DOHH2 (cell line): ENCODE measurements around the gene CROCC.

ENCODE experiments used
- H3F3A ChIP-seq: fragments of 200-600 bp; sonication (generic), shearing (Covaris generic); 2 replicates; pipeline ENCODE4 v1.6.0; 2016; ENCODE audit warnings: antibody characterized with exemption, mild to moderate bottlenecking; ENCODE audit not compliant: control insufficient read depth, insufficient read depth
- H3K27ac ChIP-seq: fragments of 200-600 bp; sonication (generic); 2 replicates; pipeline ENCODE4 v1.5.1; 2014; ENCODE audit warnings: low read depth, mild to moderate bottlenecking, low read length, moderate library complexity
- H3K27me3 ChIP-seq: fragments of 200-600 bp; sonication (generic); 2 replicates; pipeline ENCODE4 v1.6.1; 2014; ENCODE audit warnings: mild to moderate bottlenecking, low read length, mixed read lengths; ENCODE audit not compliant: control insufficient read depth
- H3K36me3 ChIP-seq: fragments of 200-600 bp; sonication (generic); 2 replicates; pipeline ENCODE4 v1.6.1; 2014; ENCODE audit warnings: mild to moderate bottlenecking, low read length, moderate library complexity, mixed read lengths; ENCODE audit not compliant: control insufficient read depth
- H3K4me1 ChIP-seq: fragments of 200-600 bp; sonication (generic); 2 replicates; pipeline ENCODE4 v1.6.1; 2014; ENCODE audit warnings: mild to moderate bottlenecking, low read length, mixed read lengths; ENCODE audit not compliant: control insufficient read depth
- H3K4me2 ChIP-seq: fragments of 200-600 bp; sonication (generic); 2 replicates; pipeline ENCODE4 v1.6.0; 2014; ENCODE audit warnings: mild to moderate bottlenecking, low read length, moderate library complexity
- H3K4me3 ChIP-seq: fragments of 200-600 bp; sonication (generic); 2 replicates; pipeline ENCODE4 v1.5.1; 2014; ENCODE audit warnings: mild to moderate bottlenecking, low read length, mixed read lengths
- H3K79me2 ChIP-seq: fragments of 200-600 bp; sonication (generic); 2 replicates; pipeline ENCODE4 v1.6.1; 2014; ENCODE audit warnings: mild to moderate bottlenecking, low read length, mixed read lengths; ENCODE audit not compliant: control insufficient read depth
- H3K9me2 ChIP-seq: fragments of 200-600 bp; sonication (generic); replicated peaks from 2 replicates; pipeline ENCODE4 v1.6.1; 2014; ENCODE audit warnings: mild to moderate bottlenecking, low read length, mixed read lengths; ENCODE audit not compliant: control insufficient read depth
- H3K9me3 ChIP-seq: fragments of 200-600 bp; sonication (generic); 2 replicates; pipeline ENCODE4 v1.6.1; 2014; ENCODE audit warnings: antibody characterized with exemption, low read length, mixed read lengths; ENCODE audit not compliant: control insufficient read depth, insufficient read depth
- H4K20me1 ChIP-seq: fragments of 200-600 bp; sonication (generic); 2 replicates; pipeline ENCODE4 v1.6.0; 2014; ENCODE audit warnings: low read depth, mild to moderate bottlenecking, antibody characterized with exemption, low read length, moderate library complexity; ENCODE audit not compliant: control insufficient read depth, insufficient read depth
- EZH2phosphoT487 ChIP-seq: fragments of 200-600 bp; sonication (generic); IDR thresholded peaks from 2 replicates; pipeline ENCODE4 v1.6.1; 2017; ENCODE audit warnings: borderline replicate concordance, mild to moderate bottlenecking, antibody characterized with exemption, low read length, moderate library complexity, mixed read lengths
- TF ChIP-seq, protein P1 (sequence below): fragments of 200-600 bp; sonication (generic); IDR thresholded peaks from one replicate; pipeline ENCODE4 v1.5.1; 2014; ENCODE audit warnings: antibody characterized with exemption, mild to moderate bottlenecking, low read depth, low read length; ENCODE audit not compliant: poor library complexity, severe bottlenecking

The CROCC gene

DNA sequence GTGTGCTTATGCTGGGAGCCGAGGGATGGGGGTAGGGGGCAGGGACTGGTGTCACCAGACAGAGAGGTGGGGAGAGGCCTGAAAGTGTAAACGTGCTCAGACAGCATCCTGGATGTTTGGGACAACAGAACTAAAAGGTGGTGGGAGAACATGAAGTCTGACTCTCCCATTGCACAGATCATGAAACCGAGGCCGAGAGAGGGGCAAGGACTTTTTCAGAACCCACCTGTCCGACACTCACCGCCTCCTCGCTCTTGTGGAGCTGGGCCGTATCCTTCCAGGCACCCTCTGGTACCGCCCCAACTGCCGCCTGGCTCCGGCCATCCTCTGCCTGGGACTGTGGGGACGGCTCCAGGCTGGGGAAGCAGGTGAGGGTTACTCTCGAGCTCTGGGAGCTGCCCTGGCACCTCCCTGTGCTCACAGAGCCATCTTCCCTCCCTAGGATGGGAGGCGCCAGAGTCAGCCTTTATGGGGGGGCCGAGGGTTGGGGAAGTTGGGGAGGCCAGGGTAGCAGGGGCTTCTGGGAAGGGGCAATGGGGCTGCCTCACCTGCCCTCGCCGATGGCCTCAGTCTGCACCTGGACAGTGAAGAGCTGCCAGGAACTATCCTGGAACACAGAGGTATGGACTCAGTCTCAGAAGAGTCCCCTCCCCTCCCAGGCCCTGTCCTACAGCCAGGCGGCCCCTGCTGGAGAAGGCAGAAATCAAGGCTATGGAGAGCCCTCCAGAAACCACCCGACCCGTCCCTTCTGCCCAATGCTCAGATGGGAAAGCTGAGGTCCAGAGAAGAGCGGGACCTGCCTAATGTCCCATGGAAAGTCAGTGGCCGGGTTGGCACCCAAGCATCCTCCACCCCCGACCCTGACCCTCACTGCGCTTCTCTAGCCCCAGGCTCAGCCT, 83.0 kb downstream of the CROCC start:
- Histone ChIP-seq H3K79me2 (no peaks in the 10 kb centered on the region), H3F3A (no peaks in the 10 kb centered on the region), H3K27ac (no peak overlapping the region), H3K4me2 (no peak overlapping the region), H4K20me1 (no peaks in the 10 kb centered on the region), H3K9me2 (no peaks in the 10 kb centered on the region), H3K27me3 (no peaks in the 10 kb centered on the region), H3K9me3 (no peaks in the 10 kb centered on the region), H3K4me3 (no peak overlapping the region), H3K36me3 (peaks cover 6% of the 10 kb centered on the region; the same call in 1 of the 2 replicates), H3K4me1 (peaks cover 4% of the 10 kb centered on the region)
- TF ChIP-seq EZH2phosphoT487, result no peak
- TF ChIP-seq, protein P1, sequence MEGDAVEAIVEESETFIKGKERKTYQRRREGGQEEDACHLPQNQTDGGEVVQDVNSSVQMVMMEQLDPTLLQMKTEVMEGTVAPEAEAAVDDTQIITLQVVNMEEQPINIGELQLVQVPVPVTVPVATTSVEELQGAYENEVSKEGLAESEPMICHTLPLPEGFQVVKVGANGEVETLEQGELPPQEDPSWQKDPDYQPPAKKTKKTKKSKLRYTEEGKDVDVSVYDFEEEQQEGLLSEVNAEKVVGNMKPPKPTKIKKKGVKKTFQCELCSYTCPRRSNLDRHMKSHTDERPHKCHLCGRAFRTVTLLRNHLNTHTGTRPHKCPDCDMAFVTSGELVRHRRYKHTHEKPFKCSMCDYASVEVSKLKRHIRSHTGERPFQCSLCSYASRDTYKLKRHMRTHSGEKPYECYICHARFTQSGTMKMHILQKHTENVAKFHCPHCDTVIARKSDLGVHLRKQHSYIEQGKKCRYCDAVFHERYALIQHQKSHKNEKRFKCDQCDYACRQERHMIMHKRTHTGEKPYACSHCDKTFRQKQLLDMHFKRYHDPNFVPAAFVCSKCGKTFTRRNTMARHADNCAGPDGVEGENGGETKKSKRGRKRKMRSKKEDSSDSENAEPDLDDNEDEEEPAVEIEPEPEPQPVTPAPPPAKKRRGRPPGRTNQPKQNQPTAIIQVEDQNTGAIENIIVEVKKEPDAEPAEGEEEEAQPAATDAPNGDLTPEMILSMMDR, result no peak

DNA sequence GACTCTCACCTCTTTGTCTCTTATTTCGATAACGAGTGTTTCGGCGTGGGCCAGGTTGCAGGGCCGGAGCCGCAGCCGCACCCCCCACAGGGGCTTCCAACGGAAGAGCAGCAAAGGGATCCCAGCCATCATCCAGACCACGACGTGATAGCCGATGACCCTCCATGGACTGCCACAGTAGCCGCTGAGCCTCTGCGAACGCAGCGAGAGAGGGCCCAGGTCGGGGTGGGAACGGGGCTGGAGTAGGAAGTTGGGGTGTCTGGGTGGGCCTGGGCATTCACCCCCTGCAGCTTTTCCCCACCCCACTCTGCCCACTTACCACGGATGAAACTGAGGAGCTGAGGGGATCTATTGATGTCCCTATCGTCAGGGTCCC, 83.6 kb downstream of the CROCC start:
- H4K20me1 ChIP-seq, result no peaks in the 10 kb centered on the region
- H3K9me2 ChIP-seq, result no peaks in the 10 kb centered on the region
- H3K36me3 ChIP-seq, result peaks cover 6% of the 10 kb centered on the region; the same call in 1 of the 2 replicates
- no peak overlapping the region for H3K4me2 ChIP-seq
- H3K27ac ChIP-seq, result no peak overlapping the region
- H3K79me2 ChIP-seq, result no peaks in the 10 kb centered on the region
- H3F3A ChIP-seq, result no peaks in the 10 kb centered on the region
- TF ChIP-seq, protein P1, result no peak
- no peak for TF ChIP-seq EZH2phosphoT487
- H3K27me3 ChIP-seq, result no peaks in the 10 kb centered on the region
- H3K4me1 ChIP-seq, result peaks cover 11% of the 10 kb centered on the region
- H3K9me3 ChIP-seq, result no peaks in the 10 kb centered on the region
- H3K4me3 ChIP-seq, result no peak overlapping the region

DNA sequence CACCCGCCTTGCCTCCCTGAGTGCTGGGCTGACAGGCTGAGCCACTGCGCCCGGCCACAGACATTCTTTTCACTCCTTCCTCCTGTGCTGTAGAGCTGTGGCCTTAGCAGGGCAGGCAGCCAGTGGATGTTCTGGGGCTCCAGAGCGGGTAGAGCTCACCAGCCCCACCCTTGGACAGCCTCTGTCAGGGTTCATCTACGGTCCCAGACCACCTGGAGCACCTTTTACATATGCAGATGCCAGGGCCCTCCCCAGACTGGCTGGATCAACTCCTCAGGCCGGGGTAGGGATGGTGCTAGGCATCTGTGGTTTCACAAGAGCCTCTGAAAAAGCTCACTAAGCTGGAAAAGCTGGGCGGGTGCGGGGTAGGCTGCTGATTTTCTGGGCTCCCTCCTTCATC, 85.4 kb downstream of the CROCC start:
- H3K79me2 ChIP-seq, result no peaks in the 10 kb centered on the region
- H4K20me1 ChIP-seq, result peaks cover 8% of the 10 kb centered on the region; the same call in 1 of the 2 replicates
- no peaks in the 10 kb centered on the region for H3F3A ChIP-seq
- no peak for TF ChIP-seq EZH2phosphoT487
- TF ChIP-seq, protein P1, result no peak
- H3K4me1 ChIP-seq, result peaks cover 23% of the 10 kb centered on the region
- H3K9me3 ChIP-seq, result no peaks in the 10 kb centered on the region
- no peak overlapping the region for H3K27ac ChIP-seq
- H3K36me3 ChIP-seq, result peaks cover 6% of the 10 kb centered on the region; the same call in 1 of the 2 replicates
- no peak overlapping the region for H3K4me2 ChIP-seq
- H3K9me2 ChIP-seq, result no peaks in the 10 kb centered on the region
- no peak overlapping the region for H3K4me3 ChIP-seq
- H3K27me3 ChIP-seq, result no peaks in the 10 kb centered on the region
